Measurements from ENCODE around the gene VIL1.

The VIL1 gene

GRCh38 chr2:218478544-218478943, 59.6 kb downstream of the VIL1 start:
- TF ChIP-seq FOXK2 (IDR thresholded peaks at IDR 0.05) (no peak), FOXA1 (IDR thresholded peaks at IDR 0.05) (no peak), BHLHE40 (IDR thresholded peaks at IDR 0.05; ENCODE audit: borderline replicate concordance) (no peak)
- DNase-seq (ENCODE audit: extremely low spot score) = no peak
- ChIA-PET POLR2A (no interaction called here), CTCF (no interaction called here)

- TF ChIP-seq ZNF384 (IDR thresholded peaks at IDR 0.05) (no peak), FOXM1 (IDR thresholded peaks at IDR 0.05; ENCODE audit: borderline replicate concordance) (no peak), PKNOX1 (IDR thresholded peaks at IDR 0.05) (no peak), FOXA1 (IDR thresholded peaks at IDR 0.05) (no peak), L3MBTL2 (conservative IDR thresholded peaks at IDR 0.05) (no peak), NFRKB (IDR thresholded peaks at IDR 0.05) (no peak), SP1 (IDR thresholded peaks at IDR 0.05) (no peak), HDGF (IDR thresholded peaks at IDR 0.05; ENCODE audit: borderline replicate concordance) (no peak), CTBP1 (IDR thresholded peaks at IDR 0.05; ENCODE audit: borderline replicate concordance) (no peak), ELF4 (IDR thresholded peaks at IDR 0.05) (no peak), FOXK2 (IDR thresholded peaks at IDR 0.05) (no peak), ARNT (IDR thresholded peaks at IDR 0.05) (no peak), BHLHE40 (IDR thresholded peaks at IDR 0.05; ENCODE audit: borderline replicate concordance) (no peak), TARDBP (IDR thresholded peaks at IDR 0.05) (no peak), SUZ12 (IDR thresholded peaks at IDR 0.05) (no peak), LEF1 (IDR thresholded peaks at IDR 0.05; ENCODE audit: borderline replicate concordance) (no peak)
- CTCF ChIA-PET = no interaction called here
- DNase-seq (ENCODE audit: extremely low spot score) = no peak
- POLR2A ChIA-PET = no interaction called here
Measured at GRCh38 chr2:218479595-218479994, 60.7 kb downstream of the VIL1 start.

GRCh38 chr2:218482651-218483050, 63.7 kb downstream of the VIL1 start:
- no peak for TF ChIP-seq FOXK2 (IDR thresholded peaks at IDR 0.05)
- no peak for TF ChIP-seq ELF4 (IDR thresholded peaks at IDR 0.05)
- TF ChIP-seq HDGF (IDR thresholded peaks at IDR 0.05; ENCODE audit: borderline replicate concordance) = no peak
- no peak for TF ChIP-seq PKNOX1 (IDR thresholded peaks at IDR 0.05)
- TF ChIP-seq LEF1 (IDR thresholded peaks at IDR 0.05; ENCODE audit: borderline replicate concordance) = no peak
- TF ChIP-seq FOXA1 (IDR thresholded peaks at IDR 0.05) = no peak
- TF ChIP-seq NFRKB (IDR thresholded peaks at IDR 0.05) = no peak
- no peak for TF ChIP-seq ARNT (IDR thresholded peaks at IDR 0.05)
- no peak for TF ChIP-seq TARDBP (IDR thresholded peaks at IDR 0.05)
- no peak for TF ChIP-seq FOXM1 (IDR thresholded peaks at IDR 0.05; ENCODE audit: borderline replicate concordance)
- no peak for TF ChIP-seq L3MBTL2 (conservative IDR thresholded peaks at IDR 0.05)
- no peak for TF ChIP-seq SP1 (IDR thresholded peaks at IDR 0.05)
- TF ChIP-seq ZNF384 (IDR thresholded peaks at IDR 0.05) = no peak
- no peak for TF ChIP-seq CTBP1 (IDR thresholded peaks at IDR 0.05; ENCODE audit: borderline replicate concordance)
- TF ChIP-seq SUZ12 (IDR thresholded peaks at IDR 0.05) = no peak

GRCh38 chr2:218485986-218486667, 67.2 kb downstream of the VIL1 start:
- TF ChIP-seq L3MBTL2 (conservative IDR thresholded peaks at IDR 0.05) = no peak
- TF ChIP-seq LEF1 (IDR thresholded peaks at IDR 0.05; ENCODE audit: borderline replicate concordance) = no peak
- no peak for TF ChIP-seq FOXM1 (IDR thresholded peaks at IDR 0.05; ENCODE audit: borderline replicate concordance)
- no peak for TF ChIP-seq SUZ12 (IDR thresholded peaks at IDR 0.05)
- TF ChIP-seq HDGF (IDR thresholded peaks at IDR 0.05; ENCODE audit: borderline replicate concordance) = no peak
- TF ChIP-seq CTBP1 (IDR thresholded peaks at IDR 0.05; ENCODE audit: borderline replicate concordance) = no peak
- no peak for TF ChIP-seq BHLHE40 (IDR thresholded peaks at IDR 0.05; ENCODE audit: borderline replicate concordance)
- TF ChIP-seq ZNF384 (IDR thresholded peaks at IDR 0.05) = no peak
- no peak for TF ChIP-seq NFRKB (IDR thresholded peaks at IDR 0.05)
- TF ChIP-seq TARDBP (IDR thresholded peaks at IDR 0.05) = no peak
- no peak for DNase-seq (ENCODE audit: extremely low spot score)
- ChIA-PET POLR2A (no interaction called here), CTCF (interaction anchor here (0.5 kb wide), 1 partner anchor 45 kb away, joined by 3 read pairs; no protein-coding TSS in a partner anchor)

More at GRCh38 chr2:218482651-218483050, 63.7 kb downstream of the VIL1 start:
- POLR2A ChIA-PET = no interaction called here
- no peak for DNase-seq (ENCODE audit: extremely low spot score)
- CTCF ChIA-PET = no interaction called here

- CTCF ChIA-PET = interaction anchor here (1.0 kb wide), 1 partner anchor 34 kb away, joined by 5 read pairs; no protein-coding TSS in a partner anchor
- TF ChIP-seq L3MBTL2 (conservative IDR thresholded peaks at IDR 0.05) (no peak), SUZ12 (IDR thresholded peaks at IDR 0.05) (no peak), HDGF (IDR thresholded peaks at IDR 0.05; ENCODE audit: borderline replicate concordance) (no peak), CTBP1 (IDR thresholded peaks at IDR 0.05; ENCODE audit: borderline replicate concordance) (no peak), NFRKB (IDR thresholded peaks at IDR 0.05) (no peak), PKNOX1 (IDR thresholded peaks at IDR 0.05) (no peak), ELF4 (IDR thresholded peaks at IDR 0.05) (no peak), BHLHE40 (IDR thresholded peaks at IDR 0.05; ENCODE audit: borderline replicate concordance) (no peak)
- DNase-seq (ENCODE audit: extremely low spot score) = no peak
- POLR2A ChIA-PET = no interaction called here
Measured at GRCh38 chr2:218500501-218501060, 81.7 kb downstream of the VIL1 start.

GRCh38 chr2:218501665-218502064, 82.7 kb downstream of the VIL1 start:
- TF ChIP-seq LEF1 (IDR thresholded peaks at IDR 0.05; ENCODE audit: borderline replicate concordance) (no peak), SP1 (IDR thresholded peaks at IDR 0.05) (no peak), FOXM1 (IDR thresholded peaks at IDR 0.05; ENCODE audit: borderline replicate concordance) (no peak), ARNT (IDR thresholded peaks at IDR 0.05) (no peak)
- POLR2A ChIA-PET = no interaction called here
- no peak for DNase-seq (ENCODE audit: extremely low spot score)
- CTCF ChIA-PET = interaction anchor here (1.0 kb wide), 1 partner anchor 36 kb away, joined by 5 read pairs; no protein-coding TSS in a partner anchor

Data from HEK293T (cell line).